Heart right ventricle (tissue), 16 donors: ENCODE results near the gene NAA50. TPM values are rescaled to one million over a fixed set of nuclear protein-coding genes. Genes with fewer than 3 reads are reported as not detected.

Source experiments
- ATAC-seq, 8 donors: fragments of 200-7000 bp; cut with Tn5 transposase; one replicate each; pipeline ENCODE4 v1.9.1; 2020; ENCODE audit warnings: mild to moderate bottlenecking in 8 of 8, moderate library complexity in 8 of 8, moderate number of reproducible peaks in 1 of 8
- DNase-seq, 2 donors: peaks; one replicate each; pipeline ENCODE4 v3.0.0-alpha.2; 2020
- H3K27ac ChIP-seq, 10 donors: fragments of 200-600 bp; sonication (generic) in 2 of 10; one replicate each; pipeline versions ENCODE4 v1.5.0 to v1.8.0; 2020 to 2022; ENCODE audit warnings: mild to moderate bottlenecking in 3 of 10
- H3K27me3 ChIP-seq, 7 donors: fragments of 200-600 bp; one replicate each; pipeline ENCODE4 v1.8.0; 2021 to 2022; ENCODE audit warnings: mild to moderate bottlenecking in 2 of 7
- H3K36me3 ChIP-seq, 9 donors: fragments of 200-600 bp; sonication (generic) in 1 of 9; one replicate each; pipeline versions ENCODE4 v1.5.0 to v1.8.0; 2020 to 2022; ENCODE audit warnings: mild to moderate bottlenecking in 2 of 9
- H3K4me1 ChIP-seq, 9 donors: fragments of 200-600 bp; sonication (generic) in 1 of 9; one replicate each; pipeline versions ENCODE4 v1.5.0 to v1.8.0; 2020 to 2022; ENCODE audit warnings: mild to moderate bottlenecking in 4 of 9
- H3K4me3 ChIP-seq, 10 donors: fragments of 200-600 bp; sonication (generic) in 2 of 10; one replicate each; pipeline versions ENCODE4 v1.5.0 to v1.8.0; 2020 to 2022; ENCODE audit warnings: mild to moderate bottlenecking in 7 of 10, moderate library complexity in 2 of 10
- H3K9me3 ChIP-seq, 11 donors: fragments of 200-600 bp in 10 of 11; sonication (generic) in 2 of 11; one replicate each; pipeline versions ENCODE4 v1.5.0 to v1.8.0; 2013 to 2022; ENCODE audit warnings: mild to moderate bottlenecking in 2 of 11, control low read depth in 1 of 11, moderate library complexity in 1 of 11
- WGBS, 2 donors: extraction: QIAGEN DNeasy Blood & Tissue Kit; methylation state at CpG; one replicate each; pipeline ENCODE4 v1.1.7; 2013; ENCODE audit warnings: inconsistent platforms in 1 of 2; 5-methylcytosine and 5-hydroxymethylcytosine counted together
- intact Hi-C, 10 donors: fragments of 100-400 bp; cut with DNase I; formaldehyde crosslinking; loops; one replicate each; pipeline versions ENCODE4 v1.11.1 to v1.14.2; 2022
- polyA plus RNA-seq, 2 donors: library from polyadenylated mRNA; stranded (reverse); fragments of 200-250 nt; gene quantifications; one replicate each; pipeline ENCODE4 v1.2.3, GENCODE V29; 2013
- total RNA-seq, 10 donors: library from RNA; stranded (reverse); fragmentation: NEBNext Ultra II Directional in 3 of 10; extraction: Animal tissue kit (Norgen Biotek cat#: 25700) in 3 of 10; gene quantifications; one replicate each; pipeline versions ENCODE4 v1.2.1 to v1.2.4, GENCODE V29; 2021 to 2023
- TF ChIP-seq, protein P1 (sequence below), 9 donors: fragments of 200-600 bp; sonication (generic) in 2 of 9; IDR thresholded peaks; one replicate each; pipeline versions ENCODE4 v1.5.0 to v1.8.0; 2021 to 2022; ENCODE audit warnings: antibody characterized with exemption in 9 of 9, mild to moderate bottlenecking in 5 of 9, moderate library complexity in 1 of 9
- donor health status: Arrhythmogenic right ventricular cardiomyopathy.
- donor health status: ischemic (EF 13 %, LVEDD 7.1; RV severe dilation, severe dysfunction).
- donor health status: healthy with polysubstance abuse.
- donor health status: DM: no; HTN: yes; CAD: no.
- donor health status: DM: no; HTN: no; CAD: no.
- donor health status: ischemic (EF 25% LVEDD 6.9; RV normal size, moderate dysfunction).
- donor health status: ischemic (EF 25% LVEDD 5.7; RV mildly dilated, moderate dysfunction).
- donor health status: healthy.
- donor health status: DM: yes; HTN: yes; CAD: no.
- donor health status: Ischemic cardiomyopathy.
- donor health status: ischemic (EF 35%, LVEDD 5.7; RV mildly dilated, moderate dysfunction).
- donor health status: nonischemic (EF 11% LVEDD 7.7; RV severe dilation, severe dysfunction).
- donor health status: DM: yes; HTN: yes; CAD: no.
- donor health status: PGD.
- donor health status: ischemic (EF 29% LVEDD 5.4; RV normal size, mild dysfunction).
- donor health status: nonischemic (EF 23%, LVEDD 6.1; RV moderate dilation, normal function).

Gene NAA50
- total and polyA plus RNA-seq, 12 donors, result 9.9 to 108 (median 73.1) TPM

DNA sequence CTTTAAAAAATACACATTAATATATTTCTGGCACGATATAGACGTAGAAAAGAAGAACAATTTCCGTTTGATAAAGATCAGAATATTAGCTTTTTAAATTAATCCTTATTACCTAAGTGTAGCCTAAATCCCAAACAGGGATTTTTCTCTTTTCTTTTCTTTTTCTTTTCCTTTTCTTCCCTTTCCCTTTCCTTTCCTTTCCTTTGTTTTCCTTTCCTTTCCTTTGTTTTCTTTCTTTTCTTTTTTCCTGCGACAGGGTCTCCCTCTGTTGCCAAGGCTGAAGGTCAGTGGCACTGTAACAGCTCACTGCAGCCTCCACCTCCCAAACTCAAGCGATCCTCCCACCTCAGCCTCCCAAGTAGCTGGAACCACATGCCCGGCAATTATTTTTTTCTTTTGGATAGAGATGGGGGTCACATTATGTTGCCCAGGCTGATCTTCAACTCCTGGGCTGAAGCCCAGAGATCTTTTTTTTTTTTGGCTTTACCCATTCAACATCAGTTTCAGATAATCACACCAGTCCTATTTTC, 47.8 kb downstream of the NAA50 start:
- TF ChIP-seq, protein P1, sequence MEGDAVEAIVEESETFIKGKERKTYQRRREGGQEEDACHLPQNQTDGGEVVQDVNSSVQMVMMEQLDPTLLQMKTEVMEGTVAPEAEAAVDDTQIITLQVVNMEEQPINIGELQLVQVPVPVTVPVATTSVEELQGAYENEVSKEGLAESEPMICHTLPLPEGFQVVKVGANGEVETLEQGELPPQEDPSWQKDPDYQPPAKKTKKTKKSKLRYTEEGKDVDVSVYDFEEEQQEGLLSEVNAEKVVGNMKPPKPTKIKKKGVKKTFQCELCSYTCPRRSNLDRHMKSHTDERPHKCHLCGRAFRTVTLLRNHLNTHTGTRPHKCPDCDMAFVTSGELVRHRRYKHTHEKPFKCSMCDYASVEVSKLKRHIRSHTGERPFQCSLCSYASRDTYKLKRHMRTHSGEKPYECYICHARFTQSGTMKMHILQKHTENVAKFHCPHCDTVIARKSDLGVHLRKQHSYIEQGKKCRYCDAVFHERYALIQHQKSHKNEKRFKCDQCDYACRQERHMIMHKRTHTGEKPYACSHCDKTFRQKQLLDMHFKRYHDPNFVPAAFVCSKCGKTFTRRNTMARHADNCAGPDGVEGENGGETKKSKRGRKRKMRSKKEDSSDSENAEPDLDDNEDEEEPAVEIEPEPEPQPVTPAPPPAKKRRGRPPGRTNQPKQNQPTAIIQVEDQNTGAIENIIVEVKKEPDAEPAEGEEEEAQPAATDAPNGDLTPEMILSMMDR (IDR thresholded peaks at IDR 0.05), result no peak
- WGBS, 2 donors, result 76 to 85% methylated on average over 6 of the region's 6 CpGs
- intact Hi-C loops, result loop anchor here in 3 of 10 donors (5.0 kb wide), 1 partner anchor 49 kb away; the partner anchor contains the start of genes ATP6V1A (in 3 of the 3) and NAA50 (in 3 of the 3)
- Histone ChIP-seq H3K27ac (peak overlapping the region in 8 of 10 donors; percentile 89 to 100 (median 100)), H3K27me3 (no peaks in the 10 kb centered on the region), H3K4me1 (peaks cover 0 to 43% (median 35%) of the 10 kb centered on the region in 9 donors), H3K4me3 (peak overlapping the region in 5 of 10 donors; percentile 43 to 90 (median 89)), H3K9me3 (no peaks in the 10 kb centered on the region), H3K36me3 (no peaks in the 10 kb centered on the region)
- no peak for ATAC-seq
- no peak for DNase-seq

DNA sequence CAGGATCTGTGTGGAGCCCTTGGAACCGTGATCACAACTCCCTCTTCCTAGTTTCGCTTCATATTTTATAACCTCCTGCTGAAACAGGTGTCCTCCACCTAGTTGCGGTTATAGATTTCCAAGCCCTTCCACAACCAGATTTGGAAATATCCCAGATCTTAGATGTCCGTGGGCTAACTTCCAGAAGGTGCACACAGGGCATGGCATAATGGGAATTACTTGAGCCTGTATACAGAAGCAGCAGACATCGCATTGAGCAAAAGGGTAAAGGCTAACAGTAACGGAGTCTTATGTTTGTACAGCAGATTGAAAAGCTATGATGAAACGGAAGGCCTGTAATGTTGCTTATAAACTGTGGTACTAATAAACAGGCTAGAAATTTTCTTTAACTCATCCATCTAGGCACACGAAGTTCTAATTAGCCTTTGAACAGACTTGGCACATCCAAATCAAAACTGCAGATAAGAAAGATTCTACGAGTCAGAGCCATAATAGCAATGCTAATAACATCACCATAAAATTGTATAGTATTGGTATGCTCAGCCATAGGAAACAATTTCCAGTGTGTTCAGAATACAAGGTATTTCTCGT, 48.5 kb downstream of the NAA50 start:
- ATAC-seq (peak in 3 of 8 donors; percentile 2 to 21 (median 6)), DNase-seq (peak in 1 of 2 donors; percentile 8)
- intact Hi-C loops, result loop anchor here in 3 of 10 donors (5.0 kb wide), 1 partner anchor 50 kb away; the partner anchor contains the start of genes ATP6V1A (in 3 of the 3) and NAA50 (in 3 of the 3)
- Histone ChIP-seq H3K9me3 (no peaks in the 10 kb centered on the region), H3K4me3 (peak overlapping the region; percentile 43 to 99 (median 89)), H3K36me3 (no peaks in the 10 kb centered on the region), H3K27ac (peak overlapping the region; percentile 35 to 100 (median 99)), H3K4me1 (peaks cover 0 to 49% (median 35%) of the 10 kb centered on the region in 9 donors), H3K27me3 (no peaks in the 10 kb centered on the region)
- WGBS, 2 donors, result 9 to 11% methylated on average over 10 of the region's 10 CpGs
- TF ChIP-seq, protein P1 (IDR thresholded peaks at IDR 0.05), result no peak

DNA sequence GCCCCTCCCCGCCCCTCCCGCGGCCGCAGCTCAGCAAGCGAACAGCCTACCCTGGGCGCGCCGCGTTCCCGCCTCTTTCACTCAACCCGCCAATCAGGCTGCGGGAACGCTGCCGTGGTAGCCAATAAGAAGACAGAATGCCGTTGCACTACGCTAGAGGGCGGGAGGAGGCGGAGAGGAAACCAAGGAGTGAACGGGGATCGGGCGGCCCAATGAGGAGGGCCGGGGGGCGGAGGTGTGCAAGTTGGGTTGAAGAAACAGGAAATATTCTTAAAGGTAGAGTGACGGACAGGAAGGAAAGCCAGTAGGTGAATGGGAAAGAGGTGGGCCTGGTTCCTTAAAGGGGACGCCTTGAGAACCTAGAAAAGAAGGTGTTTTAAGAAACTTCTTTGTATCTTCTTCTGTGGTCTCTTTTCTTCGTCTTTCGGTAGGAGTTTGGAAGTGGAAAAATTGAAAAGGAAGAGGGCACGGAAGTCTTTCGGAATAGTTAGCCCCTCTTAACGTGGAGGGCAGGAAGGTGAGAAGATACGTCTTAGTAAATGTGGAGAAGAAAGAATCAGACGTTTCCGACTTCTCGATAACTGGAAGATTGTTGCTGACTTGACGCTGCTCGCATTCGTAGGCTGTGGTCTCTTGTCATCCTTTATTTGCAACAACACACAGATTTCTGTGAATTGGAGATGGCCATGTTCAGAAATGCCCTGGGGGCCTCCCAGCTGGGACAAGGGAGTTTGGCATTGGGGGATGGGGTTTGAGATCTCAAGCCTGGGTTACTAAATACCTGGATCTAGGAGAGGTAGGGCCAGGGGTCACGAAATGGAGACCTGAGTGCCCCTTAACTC, 49.2 kb downstream of the NAA50 start:
- peak overlapping the region; percentile 98 to 100 (median 100) for H3K27ac ChIP-seq
- intact Hi-C loops, result loop anchor here in 5 of 10 donors (1.0 to 5.0 kb wide), 2 partner anchors 49 to 50 kb away; partner anchors contain the start of genes NAA50 (in 5 of the 5) and ATP6V1A (in 3 of the 5)
- H3K36me3 ChIP-seq, result no peaks in the 10 kb centered on the region
- H3K9me3 ChIP-seq, result no peaks in the 10 kb centered on the region
- peaks cover 0 to 50% (median 35%) of the 10 kb centered on the region in 9 donors for H3K4me1 ChIP-seq
- peak overlapping the region; percentile 73 to 99 (median 89) for H3K4me3 ChIP-seq
- DNase-seq (peak; percentile 98 to 100), ATAC-seq (peak; percentile 97 to 99 (median 98))
- 0 to 1% methylated on average over 35 to 38 of the region's 38 CpGs for WGBS, 2 donors
- H3K27me3 ChIP-seq, result no peaks in the 10 kb centered on the region
- TF ChIP-seq, protein P1 (IDR thresholded peaks at IDR 0.05), result peak in 8 of 9 donors; percentile 7 to 46 (median 26)
